GM19023 (cell line): ENCODE measurements around the gene PCGF1.

Experiments used
- ATAC-seq: cut with Tn5 transposase; IDR thresholded peaks from one replicate; pipeline ENCODE4 v1.9.1; 2021; ENCODE audit warnings: mild to moderate bottlenecking, moderate library complexity; ENCODE audit not compliant: unreplicated experiment

PCGF1 gene

DNA sequence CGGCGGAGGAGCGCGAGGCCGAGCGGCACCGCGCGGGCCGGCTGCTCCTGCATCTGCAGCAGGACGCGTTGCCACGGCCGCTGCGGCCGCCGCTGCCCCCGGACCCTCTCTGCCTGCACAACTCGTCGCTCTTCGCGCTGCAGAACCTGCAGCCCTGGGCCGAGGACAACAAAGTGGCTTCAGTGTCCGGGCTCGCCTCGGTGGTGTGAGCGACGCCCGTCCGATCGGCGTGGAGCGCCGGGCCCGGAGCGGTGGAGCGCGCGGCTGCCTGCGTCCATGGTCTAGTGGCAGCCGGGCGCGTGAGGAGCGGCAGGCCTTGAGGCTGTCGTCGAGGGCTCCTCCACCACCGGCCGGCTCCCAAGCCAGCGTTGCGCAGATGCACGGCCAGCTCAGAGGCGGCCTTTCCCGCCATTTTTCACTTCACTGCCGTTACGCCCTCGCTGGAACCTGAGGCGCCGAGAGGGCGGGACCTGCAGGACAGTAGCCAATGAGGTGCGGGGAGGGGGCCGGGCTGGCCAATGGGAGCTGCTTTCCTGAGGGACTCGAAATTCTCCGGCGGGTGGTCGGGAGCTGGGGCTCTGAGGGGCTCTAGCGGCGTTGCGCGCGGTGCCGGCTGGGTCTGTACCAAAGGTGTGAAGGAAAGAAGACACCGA lies 8.6 kb upstream of the PCGF1 start:
- ATAC-seq = peak; percentile 82

DNA sequence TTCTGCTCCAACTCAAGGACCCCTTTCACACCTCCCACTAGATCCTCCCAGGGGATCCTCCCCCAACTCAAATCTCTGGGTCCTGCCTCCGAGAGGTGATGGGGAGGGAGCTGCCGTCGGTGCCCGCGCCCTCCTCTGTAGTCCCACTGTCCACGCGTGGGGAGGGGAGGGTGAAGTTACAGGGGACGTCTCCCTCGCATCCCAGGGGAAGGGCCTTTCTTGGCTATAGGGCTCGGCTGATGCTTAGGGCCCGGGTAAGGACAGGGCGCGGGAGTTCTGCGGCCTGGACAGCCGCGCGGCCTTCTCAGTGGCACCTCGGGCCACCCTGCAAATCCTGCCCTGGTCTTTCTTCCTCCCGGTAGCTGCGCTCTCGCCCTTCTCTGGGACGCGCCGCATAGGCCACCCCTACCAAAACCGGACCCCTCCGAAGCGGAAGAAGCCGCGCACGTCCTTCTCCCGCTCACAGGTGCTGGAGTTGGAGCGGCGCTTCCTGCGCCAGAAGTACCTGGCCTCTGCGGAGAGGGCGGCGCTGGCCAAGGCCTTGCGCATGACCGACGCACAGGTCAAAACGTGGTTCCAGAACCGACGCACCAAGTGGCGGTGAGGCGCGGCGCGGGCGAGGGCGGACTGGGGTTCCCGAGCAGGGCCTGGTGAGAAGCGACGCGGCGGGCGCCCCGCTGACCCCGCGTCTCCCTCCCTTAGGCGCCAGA lies 7.9 kb upstream of the PCGF1 start:
- no peak for ATAC-seq

DNA sequence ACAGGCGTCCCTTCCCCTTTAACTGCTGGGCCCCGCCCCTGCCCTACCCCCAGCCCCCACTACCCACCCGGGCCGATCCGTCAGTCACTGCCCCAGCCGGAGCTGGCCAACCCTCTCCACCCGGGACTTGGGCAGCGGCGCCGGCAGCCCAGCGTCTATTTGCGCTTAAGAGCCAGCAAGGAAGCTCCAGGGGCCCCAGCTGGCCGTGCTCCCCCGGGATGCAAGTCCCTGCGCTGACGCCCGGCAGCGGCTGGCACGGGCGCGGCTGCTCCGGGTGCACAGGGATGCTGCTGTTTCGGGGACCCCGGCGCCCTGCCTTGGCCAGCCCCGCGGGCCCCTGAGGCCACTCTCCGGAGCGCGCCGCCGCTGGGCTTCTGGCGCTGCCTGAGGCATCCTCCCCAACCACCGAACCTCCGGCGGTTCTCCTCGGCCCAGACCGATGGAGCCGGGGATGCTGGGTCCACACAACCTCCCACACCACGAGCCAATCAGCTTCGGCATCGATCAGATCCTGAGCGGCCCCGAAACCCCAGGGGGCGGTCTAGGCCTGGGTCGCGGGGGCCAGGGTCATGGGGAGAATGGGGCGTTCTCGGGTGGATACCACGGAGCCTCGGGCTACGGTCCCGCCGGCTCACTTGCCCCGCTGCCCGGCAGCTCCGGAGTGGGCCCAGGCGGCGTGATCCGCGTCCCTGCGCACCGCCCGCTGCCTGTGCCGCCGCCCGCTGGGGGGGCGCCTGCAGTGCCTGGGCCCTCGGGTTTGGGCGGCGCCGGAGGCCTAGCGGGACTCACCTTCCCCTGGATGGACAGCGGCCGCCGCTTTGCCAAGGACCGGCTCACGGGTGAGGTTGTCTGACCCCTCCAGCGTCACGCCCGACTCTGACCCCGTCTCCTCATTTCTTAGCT lies 7.1 kb upstream of the PCGF1 start, which contains the start of gene TLX2:
Gene TLX2 (plus strand): TSS at position 83 of the 903 bp plus-strand sequence. CDS start 357 bp downstream, at position 440.
- no peak for ATAC-seq

DNA sequence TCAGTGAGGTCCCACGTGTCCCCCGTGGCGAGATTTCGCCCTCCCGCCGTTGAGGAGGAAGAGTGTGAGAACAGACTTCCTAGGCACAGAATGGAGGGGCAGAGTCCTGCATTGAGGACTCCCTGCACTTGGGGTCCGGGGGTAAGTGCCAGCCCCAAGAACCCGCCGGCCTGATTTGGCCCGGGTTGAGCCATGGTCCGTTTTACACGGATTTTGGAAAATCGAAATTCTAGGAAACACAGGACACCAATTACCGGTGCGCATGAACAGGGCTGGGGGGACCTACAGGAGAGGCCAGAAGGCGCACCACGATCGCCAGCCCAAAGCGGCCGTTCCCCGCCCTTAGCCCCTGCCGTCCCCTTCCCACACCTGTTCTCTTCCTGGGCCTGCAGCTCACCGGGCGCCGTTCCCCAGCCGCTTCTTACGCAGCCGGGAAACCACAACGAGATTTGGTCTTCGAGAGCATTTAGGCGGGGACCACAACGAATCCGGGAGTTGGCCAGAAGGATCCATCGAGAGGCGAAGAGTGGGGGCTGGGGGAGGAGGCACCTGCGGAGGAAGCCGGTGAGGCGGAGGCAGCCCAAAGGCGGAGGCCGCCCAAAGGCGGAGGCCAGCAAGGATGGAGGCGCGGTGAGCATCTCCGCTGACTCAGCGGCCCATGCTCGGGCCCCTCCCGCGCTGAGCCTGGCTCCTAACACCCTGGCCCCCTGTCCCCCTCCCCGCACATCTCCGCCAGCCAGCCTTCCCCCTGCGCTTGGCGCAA lies 6.3 kb upstream of the PCGF1 start:
- no peak for ATAC-seq

DNA sequence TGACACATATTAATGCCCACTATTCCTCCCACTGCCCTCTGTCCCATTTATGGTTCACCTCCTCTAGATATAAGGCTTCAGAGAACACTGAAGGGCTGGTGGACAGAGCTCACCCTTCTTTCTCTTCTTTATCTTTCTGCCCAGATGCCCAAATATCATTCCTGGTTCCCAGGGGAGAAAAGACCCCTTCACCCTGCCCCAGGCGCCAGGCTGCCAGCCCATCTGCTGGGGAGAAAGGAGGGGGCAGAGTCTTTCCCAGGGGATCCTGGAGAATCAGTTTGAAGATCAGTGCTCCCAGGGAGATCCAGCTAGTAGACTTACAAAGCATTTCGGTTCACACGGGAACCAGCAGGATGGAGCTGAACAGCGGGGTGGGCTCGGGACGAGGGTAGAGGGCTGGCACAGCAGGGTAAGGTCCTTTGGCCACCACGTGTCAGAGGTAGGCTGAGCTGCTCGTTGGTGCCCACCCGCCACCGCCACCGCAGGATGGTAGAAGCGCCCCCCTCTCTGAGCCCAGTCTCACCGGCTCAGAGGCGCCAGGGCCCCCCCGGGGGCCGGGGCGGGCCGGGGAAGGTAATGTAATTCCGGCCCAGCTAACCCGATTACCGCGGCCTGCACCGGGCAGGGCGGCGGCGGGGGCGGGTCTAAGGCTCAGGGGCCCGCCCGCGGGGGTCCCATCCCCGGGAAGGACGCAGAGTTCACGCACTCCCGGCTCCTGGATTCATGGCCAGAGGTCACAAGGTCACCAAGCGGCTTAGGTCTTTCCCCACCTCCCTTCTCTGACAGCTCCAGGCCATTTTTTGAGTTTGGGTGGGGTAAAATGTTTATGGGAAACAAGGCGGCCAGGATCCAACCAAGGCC lies 5.5 kb upstream of the PCGF1 start:
- no peak for ATAC-seq

DNA sequence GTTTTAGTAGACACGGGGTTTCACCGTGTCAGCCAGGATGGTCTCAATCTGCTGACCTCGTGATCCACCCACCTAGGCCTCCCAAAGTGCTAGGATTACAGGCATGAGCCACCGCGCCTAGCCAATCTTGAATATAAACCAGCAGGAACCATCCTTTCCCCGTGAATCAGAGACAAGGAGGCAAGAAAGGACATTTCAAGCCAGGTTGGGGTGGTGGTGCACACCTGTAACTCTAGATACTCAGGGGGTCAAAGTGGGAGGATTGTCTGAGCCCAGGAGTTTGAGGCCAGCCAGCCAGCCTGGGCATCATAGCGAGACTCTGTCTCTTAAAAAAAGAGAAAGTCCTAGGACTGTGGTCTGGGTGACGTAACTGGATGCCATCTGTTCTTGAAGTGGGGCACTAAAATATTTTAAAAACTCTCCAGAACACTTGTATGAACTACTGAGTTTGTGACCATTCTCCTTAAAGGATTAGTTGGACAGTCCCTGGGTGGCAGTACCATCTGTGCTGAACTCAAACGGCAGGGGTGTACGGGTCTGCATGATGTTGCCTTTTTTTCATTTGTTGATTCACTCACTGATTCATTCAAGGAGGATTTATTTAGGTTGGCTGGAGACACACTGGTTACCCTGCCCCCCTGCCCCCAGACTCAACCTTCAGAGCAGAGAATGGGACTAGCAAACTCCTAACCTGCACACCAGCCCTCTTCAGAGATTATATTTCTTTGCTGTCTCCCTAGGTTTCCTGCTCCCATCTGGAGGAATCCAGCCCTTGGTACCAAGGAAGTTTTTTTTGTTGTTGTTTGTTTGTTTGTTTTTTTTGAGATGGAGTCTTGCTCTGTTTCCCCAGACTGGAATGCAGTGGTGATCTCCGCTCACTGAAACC lies 3.9 kb upstream of the PCGF1 start:
- no peak for ATAC-seq

DNA sequence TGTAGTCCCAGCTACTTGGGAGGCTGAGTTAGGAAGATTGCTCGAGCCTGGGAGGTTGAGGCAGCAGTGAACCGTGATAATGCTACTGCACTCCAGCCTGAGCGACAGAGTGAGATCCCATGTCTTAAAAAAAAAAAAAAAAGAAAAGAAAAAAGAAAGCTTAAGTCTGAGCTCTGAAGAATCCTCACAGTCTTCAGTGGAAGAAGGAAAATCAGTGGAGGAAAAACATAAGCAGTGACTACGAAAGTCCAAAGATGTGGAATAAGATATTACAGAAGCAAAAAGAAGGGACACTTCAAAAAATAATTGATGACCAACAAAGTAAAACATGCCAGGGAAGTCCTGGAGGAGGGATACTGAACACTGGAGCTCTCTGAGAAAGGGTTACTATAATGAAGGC lies 2.8 kb upstream of the PCGF1 start:
- ATAC-seq = no peak

DNA sequence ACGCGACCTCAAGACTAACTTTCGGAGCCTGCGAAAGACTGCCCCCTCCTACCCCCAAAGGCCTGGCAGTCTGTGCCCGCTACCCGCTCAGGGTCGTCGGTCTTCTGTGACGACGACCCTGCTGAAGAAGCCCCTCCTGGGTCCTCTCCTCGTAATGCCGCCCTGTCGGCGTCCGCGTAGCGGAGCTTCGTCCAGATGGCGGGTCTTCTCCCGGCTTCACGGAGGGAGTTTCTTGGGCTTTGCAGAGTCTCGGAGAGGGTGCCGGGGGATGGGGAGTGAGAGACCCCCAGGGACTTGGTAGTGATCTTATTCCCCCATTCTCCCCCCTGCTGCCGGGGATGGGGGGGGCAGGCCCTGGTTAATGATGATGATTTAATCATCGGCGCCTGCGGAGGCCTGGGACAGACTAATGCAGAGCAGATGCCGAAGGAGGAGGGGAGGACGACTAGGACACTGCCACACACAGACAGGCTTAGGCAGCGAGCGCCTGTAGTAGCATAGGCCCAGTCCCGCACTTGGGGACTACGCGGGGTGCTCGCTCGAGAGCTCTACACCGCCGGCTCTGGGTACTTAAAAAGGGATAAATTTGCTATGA lies 528 bp upstream of the PCGF1 start:
- peak; percentile 8 for ATAC-seq

DNA sequence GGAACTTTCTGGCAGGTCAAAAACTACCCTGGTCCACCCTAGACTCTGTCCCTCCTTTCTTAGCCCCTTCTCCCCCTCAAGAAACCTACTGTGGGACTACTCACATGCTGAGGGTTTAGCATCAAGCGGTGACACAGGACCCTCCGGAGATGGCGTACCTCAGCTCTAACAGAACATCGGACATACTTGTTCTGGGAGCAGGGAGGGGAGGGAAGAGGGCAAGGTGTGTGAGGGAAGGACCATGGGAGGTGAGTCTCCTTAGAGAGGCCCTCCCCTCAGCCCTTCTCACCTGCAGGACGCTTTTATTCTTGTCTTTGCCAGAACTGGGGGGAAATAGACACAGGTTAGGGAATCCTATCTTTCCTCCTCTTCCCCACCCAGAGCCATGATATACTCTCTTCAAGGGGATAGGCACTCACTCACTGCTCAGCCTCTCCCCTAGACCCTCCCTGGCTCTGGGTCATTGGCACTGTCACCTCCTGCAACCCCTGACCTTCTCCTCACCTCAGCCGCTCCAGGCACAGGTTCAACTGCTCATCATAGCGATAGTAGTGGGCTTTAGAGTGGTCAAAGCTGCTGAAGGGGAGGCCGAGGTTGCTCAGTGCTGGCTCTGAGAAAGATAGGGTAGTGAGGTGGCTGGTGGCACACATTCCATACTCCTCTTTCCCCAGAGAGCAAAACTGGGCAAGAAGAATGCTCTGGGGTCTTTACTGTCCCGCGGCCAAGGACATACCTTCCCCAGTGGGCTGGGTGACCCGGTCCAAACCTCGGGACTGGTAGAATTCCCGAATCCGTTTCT lies 1.8 kb downstream of the PCGF1 start:
- no peak for ATAC-seq

DNA sequence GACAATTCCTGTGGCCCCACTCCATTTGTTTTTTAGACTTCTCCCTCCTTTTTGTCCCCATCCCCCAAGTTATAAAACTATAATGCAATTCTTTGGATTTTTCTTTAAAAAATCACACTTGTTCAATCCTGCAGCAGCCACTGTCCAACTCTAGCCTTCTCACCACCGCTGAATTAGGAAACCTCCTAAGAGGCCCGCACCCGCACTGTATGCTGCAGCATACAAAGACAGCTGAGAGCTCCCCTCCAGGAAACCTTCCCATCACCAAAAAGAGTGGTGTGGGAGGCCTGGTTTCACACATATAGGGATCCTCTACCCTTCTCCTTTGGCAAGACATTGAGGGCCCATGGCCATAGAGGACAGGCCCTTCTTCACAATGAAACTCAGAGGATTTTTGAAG lies 2.9 kb downstream of the PCGF1 start:
- no peak for ATAC-seq

DNA sequence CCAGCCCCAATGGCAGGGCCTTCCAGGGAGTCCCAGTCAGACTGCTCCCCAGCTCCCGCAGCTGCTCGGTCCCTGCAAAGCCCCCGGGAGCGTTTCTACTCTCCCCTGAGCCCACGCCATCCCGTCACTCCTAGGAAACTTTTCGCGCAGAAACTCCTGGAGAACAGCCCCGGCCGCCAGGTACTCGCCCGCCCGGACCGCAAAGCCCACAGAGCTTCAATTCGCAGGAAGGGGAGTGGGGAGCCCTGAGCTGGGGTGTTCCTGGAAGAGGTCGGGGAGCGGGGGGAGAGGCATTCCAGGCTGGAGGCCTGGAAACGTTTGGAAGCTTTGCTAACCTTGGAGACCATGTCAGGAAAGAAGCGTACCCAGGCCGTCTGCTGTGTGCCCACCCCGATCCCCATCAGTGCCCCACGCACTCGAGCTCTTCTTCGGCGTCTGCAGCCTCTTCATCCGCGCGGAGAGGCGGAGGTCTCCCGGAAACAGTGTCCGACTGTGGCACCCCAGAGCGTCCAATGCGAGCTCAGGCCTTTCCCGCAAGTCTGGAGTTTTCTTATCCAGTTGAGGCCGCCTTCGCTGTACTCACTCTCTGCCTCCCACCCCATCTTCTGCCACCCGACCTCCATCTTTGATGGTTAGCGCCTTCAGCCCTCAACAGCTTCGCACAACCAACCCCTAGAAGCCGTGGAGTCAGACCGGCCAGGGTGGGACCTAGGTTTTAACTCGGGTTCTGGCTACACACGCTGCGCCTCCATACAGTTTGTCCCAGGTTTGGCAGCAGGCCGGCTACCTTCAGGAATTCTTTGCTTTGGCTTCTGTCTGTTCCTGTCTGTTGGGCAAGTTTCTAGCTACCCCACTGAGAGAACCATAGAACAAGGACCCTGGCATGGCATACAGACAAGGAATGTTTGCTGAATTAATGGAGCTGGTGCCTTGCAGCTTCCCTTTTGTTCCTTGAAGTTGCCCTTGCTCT lies 3.7 kb downstream of the PCGF1 start:
- no peak for ATAC-seq

DNA sequence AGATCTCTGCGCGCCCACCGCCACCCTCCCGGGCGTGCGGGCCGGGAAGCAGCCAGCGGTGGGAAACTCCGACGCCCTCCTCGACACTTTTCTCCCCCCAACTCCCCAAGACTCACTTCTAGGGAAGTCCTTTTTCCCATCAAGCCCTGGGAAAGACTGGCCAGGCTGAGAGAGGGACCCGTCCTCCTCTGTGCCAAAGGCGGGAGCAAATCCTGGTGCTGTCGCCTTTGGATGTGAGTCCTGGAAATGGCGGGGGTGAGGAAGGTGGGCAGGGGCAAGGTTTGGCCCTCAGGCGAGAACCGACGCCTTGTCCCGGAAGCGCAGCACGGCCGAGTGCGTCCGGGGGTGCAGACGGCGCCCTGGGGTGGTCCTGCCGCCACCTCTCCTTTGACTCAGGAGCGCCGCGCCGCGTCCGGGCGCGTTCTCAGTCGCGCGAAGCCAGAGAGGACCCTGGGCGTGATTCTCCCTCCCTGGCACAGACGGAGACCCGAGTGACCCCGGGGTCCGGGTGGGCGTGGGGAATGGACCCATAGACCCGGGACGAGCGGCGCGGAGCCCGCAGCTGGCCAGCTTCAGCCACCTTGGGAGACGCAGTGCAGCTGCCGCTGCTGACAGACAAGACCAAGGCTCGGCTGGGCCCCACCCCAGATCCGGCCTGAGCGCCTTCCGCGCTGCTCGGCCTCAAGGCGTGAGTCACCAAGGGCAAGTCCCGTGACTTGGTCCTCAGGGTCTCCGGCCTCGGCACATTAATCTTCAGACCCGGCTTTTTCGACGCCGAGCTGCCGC lies 4.6 kb downstream of the PCGF1 start:
- ATAC-seq = peak; percentile 35

DNA sequence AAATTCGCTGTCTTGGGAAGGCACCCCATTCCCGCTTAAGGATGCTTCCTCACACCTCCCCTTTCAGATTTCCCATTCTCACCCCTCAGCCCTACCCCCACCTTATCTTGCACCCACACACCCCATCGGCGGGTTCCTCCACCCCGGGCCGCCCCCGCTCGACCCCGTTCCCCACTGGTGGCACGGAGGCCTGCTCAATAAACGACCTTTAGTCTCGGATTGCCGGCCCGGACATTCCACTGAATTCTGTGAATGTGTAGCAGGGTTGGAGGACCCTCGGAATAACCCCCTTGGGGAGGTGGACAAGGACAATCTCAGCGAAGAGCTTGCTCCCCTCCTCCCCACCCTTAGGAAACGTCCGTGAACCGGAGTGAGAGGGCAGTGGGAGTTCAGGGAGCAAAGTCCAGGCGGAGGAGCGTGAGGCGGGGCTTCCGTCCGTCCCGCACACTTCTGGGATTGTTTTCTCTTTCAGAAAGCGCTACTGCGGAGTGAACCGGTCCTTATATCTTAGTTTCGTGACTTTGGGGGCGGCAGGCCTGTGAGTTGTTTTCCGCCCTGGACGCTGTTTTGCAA lies 5.3 kb downstream of the PCGF1 start:
- no peak for ATAC-seq

DNA sequence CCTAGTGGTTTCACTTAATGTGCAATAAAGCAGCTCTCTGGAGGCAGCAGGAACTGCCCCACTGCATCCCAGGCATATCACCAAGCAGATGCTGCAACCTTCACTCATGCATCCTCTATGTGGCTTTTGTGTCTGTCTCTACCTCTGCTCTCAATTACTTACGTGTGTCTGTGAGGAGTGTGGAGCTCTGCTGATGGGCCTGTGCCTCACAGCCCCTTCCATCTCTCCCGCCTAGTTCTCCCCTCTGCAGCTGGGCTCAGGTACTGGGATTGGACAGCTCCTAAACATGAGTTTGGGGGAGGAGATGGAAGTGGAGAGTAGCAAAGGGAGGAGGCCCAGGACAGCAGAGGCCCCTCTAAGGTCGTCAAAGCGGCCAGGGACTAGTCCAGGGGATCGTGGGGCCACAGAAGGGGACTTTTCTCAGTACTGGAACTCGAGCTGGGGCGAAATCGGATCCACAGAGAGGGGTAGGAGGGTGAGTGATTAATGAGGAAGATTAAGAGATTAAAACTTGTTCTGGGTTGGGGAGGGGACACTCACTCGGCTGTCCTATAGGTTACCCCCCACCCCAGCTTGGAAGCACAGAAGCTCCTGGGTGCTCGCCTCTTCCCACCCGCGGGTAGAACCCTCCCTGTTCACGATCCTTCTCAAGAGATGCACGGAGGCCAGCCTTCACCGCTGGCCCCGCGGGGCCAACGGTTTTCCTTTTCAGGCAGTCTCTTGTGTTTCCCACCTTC lies 6.0 kb downstream of the PCGF1 start:
- ATAC-seq = no peak

DNA sequence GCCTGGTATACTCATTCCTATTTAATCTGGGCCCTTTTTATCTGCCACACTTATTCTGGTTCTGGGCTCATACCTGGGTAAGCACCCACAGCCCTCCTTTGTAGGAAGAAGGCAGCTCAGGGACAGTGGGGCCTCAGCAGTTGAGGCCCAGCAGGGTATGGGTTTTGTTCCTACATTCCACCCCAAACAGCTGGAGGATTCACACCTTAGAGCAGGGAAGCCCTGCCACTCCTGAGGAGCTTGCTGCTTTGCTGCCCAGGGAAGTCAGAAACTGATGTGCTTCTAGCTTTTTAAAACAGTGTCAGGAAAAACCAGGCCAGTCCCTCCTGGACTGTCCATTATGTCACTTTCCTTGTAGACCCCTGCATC lies 6.9 kb downstream of the PCGF1 start:
- ATAC-seq = no peak
